Measurements from ENCODE around the gene KCNMA1.

KCNMA1 gene

GRCh38 chr10:77164616-77165311 is 472.8 kb downstream of the KCNMA1 start:
- no peak for DNase-seq

GRCh38 chr10:77163670-77164348 is 473.8 kb downstream of the KCNMA1 start:
- peak; percentile 15 for DNase-seq

- no peak for DNase-seq
These were observed 474.9 kb downstream of the KCNMA1 start for GRCh38 chr10:77162697-77163096.

GRCh38 chr10:77160679-77161078 is 476.9 kb downstream of the KCNMA1 start:
- no peak for DNase-seq

GRCh38 chr10:77159538-77160110 is 478.0 kb downstream of the KCNMA1 start:
- DNase-seq: no peak

- DNase-seq: no peak
These were observed 478.9 kb downstream of the KCNMA1 start for GRCh38 chr10:77158666-77159065.

- no peak for DNase-seq
These were observed 480.2 kb downstream of the KCNMA1 start for GRCh38 chr10:77157248-77158019.

GRCh38 chr10:77156406-77156879 is 481.2 kb downstream of the KCNMA1 start:
- no peak for DNase-seq

- DNase-seq: no peak
These were observed 485.4 kb downstream of the KCNMA1 start for GRCh38 chr10:77152256-77152655.

GRCh38 chr10:77151408-77151807 is 486.2 kb downstream of the KCNMA1 start:
- no peak for DNase-seq

- no peak for DNase-seq
These were observed 487.9 kb downstream of the KCNMA1 start for GRCh38 chr10:77149706-77150105.

GRCh38 chr10:77149001-77149400 is 488.6 kb downstream of the KCNMA1 start:
- no peak for DNase-seq

- DNase-seq: no peak
These were observed 489.7 kb downstream of the KCNMA1 start for GRCh38 chr10:77147871-77148270.

- DNase-seq: no peak
These were observed 490.8 kb downstream of the KCNMA1 start for GRCh38 chr10:77146712-77147336.

GRCh38 chr10:77144656-77145055 is 493.0 kb downstream of the KCNMA1 start:
- DNase-seq: no peak

- DNase-seq: no peak
These were observed 498.1 kb downstream of the KCNMA1 start for GRCh38 chr10:77139252-77140160.

GRCh38 chr10:77138541-77138940 is 499.1 kb downstream of the KCNMA1 start:
- DNase-seq: no peak

- DNase-seq: no peak
These were observed 502.1 kb downstream of the KCNMA1 start for GRCh38 chr10:77135555-77135954.

GRCh38 chr10:77131214-77131613 is 506.4 kb downstream of the KCNMA1 start:
- no peak for DNase-seq

- DNase-seq: no peak
These were observed 510.4 kb downstream of the KCNMA1 start for GRCh38 chr10:77127243-77127642.

GRCh38 chr10:77125231-77125630 is 512.4 kb downstream of the KCNMA1 start:
- DNase-seq: no peak

- DNase-seq: no peak
These were observed 514.3 kb downstream of the KCNMA1 start for GRCh38 chr10:77123330-77123729.
